KMS-11 (cell line): ENCODE measurements around the gene IL1R2.

Source experiments
- H2AFZ ChIP-seq: fragments of 200-600 bp; sonication (generic); 2 replicates; pipeline ENCODE4 v1.6.1; 2016; ENCODE audit warnings: antibody characterized with exemption, mixed run types, low read depth
- H3K27ac ChIP-seq: fragments of 200-600 bp; sonication (generic); 2 replicates; pipeline ENCODE4 v1.6.1; 2016; ENCODE audit warnings: mild to moderate bottlenecking, mixed run types
- H3K27me3 ChIP-seq: fragments of 200-600 bp; sonication (generic); 2 replicates; pipeline ENCODE4 v1.6.1; 2017; ENCODE audit warnings: mild to moderate bottlenecking, low read depth, mixed run types, moderate library complexity; ENCODE audit not compliant: insufficient read depth
- H3K36me3 ChIP-seq: fragments of 200-600 bp; sonication (generic); 2 replicates; pipeline ENCODE4 v1.6.1; 2017; ENCODE audit warnings: mild to moderate bottlenecking, mixed run types; ENCODE audit not compliant: insufficient read depth
- H3K4me1 ChIP-seq: fragments of 200-600 bp; sonication (generic); 2 replicates; pipeline ENCODE4 v1.6.1; 2016; ENCODE audit warnings: mild to moderate bottlenecking, low read depth, mixed run types; ENCODE audit not compliant: poor library complexity, severe bottlenecking
- H3K4me2 ChIP-seq: fragments of 200-600 bp; sonication (generic); 2 replicates; pipeline ENCODE4 v1.7.0; 2016; ENCODE audit warnings: mild to moderate bottlenecking, mixed run types
- H3K4me3 ChIP-seq: fragments of 200-600 bp; sonication (generic); IDR thresholded peaks from 2 replicates; pipeline ENCODE4 v1.6.1; 2017; ENCODE audit warnings: low read depth, low read length, mixed read lengths; ENCODE audit not compliant: insufficient read depth
- H3K79me2 ChIP-seq: fragments of 200-600 bp; sonication (generic); 2 replicates; pipeline ENCODE4 v1.6.1; 2016; ENCODE audit warnings: low read depth, mixed run types; ENCODE audit not compliant: insufficient read depth
- H3K9ac ChIP-seq: fragments of 200-600 bp; sonication (generic); 2 replicates; pipeline ENCODE4 v1.6.1; 2016; ENCODE audit warnings: mild to moderate bottlenecking, mixed run types
- H4K20me1 ChIP-seq: fragments of 200-600 bp; sonication (generic); 2 replicates; pipeline ENCODE4 v1.6.1; 2016; ENCODE audit warnings: mild to moderate bottlenecking, mixed run types; ENCODE audit not compliant: insufficient read depth
- TF ChIP-seq, protein P1 (sequence below): fragments of 200-600 bp; sonication (generic); conservative IDR thresholded peaks from 2 replicates; pipeline ENCODE4 v1.6.1; 2017; ENCODE audit warnings: low read depth, mild to moderate bottlenecking, antibody characterized with exemption, low read length, moderate library complexity, mixed read lengths

Gene IL1R2

GRCh38 chr2:101962309-101962708 is 29.5 kb upstream of the IL1R2 start:
- H4K20me1 ChIP-seq, result no peaks in the 10 kb centered on the region
- no peaks in the 10 kb centered on the region for H3K36me3 ChIP-seq
- H2AFZ ChIP-seq, result no peak overlapping the region
- H3K27ac ChIP-seq, result no peak overlapping the region
- no peak overlapping the region for H3K9ac ChIP-seq
- no peaks in the 10 kb centered on the region for H3K4me1 ChIP-seq
- H3K4me2 ChIP-seq, result no peak overlapping the region
- no peaks in the 10 kb centered on the region for H3K27me3 ChIP-seq
- H3K4me3 ChIP-seq, result no peak overlapping the region
- TF ChIP-seq, protein P1, sequence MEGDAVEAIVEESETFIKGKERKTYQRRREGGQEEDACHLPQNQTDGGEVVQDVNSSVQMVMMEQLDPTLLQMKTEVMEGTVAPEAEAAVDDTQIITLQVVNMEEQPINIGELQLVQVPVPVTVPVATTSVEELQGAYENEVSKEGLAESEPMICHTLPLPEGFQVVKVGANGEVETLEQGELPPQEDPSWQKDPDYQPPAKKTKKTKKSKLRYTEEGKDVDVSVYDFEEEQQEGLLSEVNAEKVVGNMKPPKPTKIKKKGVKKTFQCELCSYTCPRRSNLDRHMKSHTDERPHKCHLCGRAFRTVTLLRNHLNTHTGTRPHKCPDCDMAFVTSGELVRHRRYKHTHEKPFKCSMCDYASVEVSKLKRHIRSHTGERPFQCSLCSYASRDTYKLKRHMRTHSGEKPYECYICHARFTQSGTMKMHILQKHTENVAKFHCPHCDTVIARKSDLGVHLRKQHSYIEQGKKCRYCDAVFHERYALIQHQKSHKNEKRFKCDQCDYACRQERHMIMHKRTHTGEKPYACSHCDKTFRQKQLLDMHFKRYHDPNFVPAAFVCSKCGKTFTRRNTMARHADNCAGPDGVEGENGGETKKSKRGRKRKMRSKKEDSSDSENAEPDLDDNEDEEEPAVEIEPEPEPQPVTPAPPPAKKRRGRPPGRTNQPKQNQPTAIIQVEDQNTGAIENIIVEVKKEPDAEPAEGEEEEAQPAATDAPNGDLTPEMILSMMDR, result no peak
- H3K79me2 ChIP-seq, result no peaks in the 10 kb centered on the region

DNA sequence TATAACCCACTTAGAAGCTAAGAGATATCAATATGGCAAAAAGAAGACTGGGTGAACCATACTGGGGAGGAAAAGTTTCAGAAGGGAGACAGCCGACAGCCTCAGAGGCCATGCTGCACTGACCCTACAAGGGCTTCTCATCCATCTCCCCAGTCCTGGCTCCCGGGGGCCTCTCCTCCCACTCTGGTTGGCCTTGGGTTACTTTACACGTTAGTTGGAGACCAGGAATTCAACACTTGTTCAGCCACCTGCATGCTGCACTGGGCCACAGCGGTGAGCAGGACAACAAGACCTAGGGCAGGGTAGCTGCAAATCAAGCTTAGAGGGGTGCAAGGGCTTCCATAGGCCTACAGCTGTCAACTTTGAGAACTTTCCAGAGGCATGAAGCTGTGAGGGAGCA is 28.6 kb upstream of the IL1R2 start:
- Histone ChIP-seq H4K20me1 (no peaks in the 10 kb centered on the region), H3K4me2 (no peak overlapping the region), H3K27ac (no peak overlapping the region), H3K79me2 (no peaks in the 10 kb centered on the region), H3K27me3 (no peaks in the 10 kb centered on the region), H3K4me3 (no peak overlapping the region), H3K36me3 (no peaks in the 10 kb centered on the region), H2AFZ (no peak overlapping the region), H3K4me1 (no peaks in the 10 kb centered on the region), H3K9ac (no peak overlapping the region)
- TF ChIP-seq, protein P1, result no peak

GRCh38 chr2:101967826-101968513 is 23.8 kb upstream of the IL1R2 start:
- Histone ChIP-seq H3K36me3 (no peaks in the 10 kb centered on the region), H4K20me1 (no peaks in the 10 kb centered on the region), H3K27me3 (no peaks in the 10 kb centered on the region), H3K4me2 (no peak overlapping the region), H3K9ac (no peak overlapping the region), H2AFZ (no peak overlapping the region), H3K4me1 (no peaks in the 10 kb centered on the region), H3K4me3 (no peak overlapping the region), H3K27ac (no peak overlapping the region), H3K79me2 (no peaks in the 10 kb centered on the region)
- TF ChIP-seq, protein P1, result no peak

- Histone ChIP-seq H2AFZ (no peak overlapping the region), H3K27me3 (no peaks in the 10 kb centered on the region), H4K20me1 (no peaks in the 10 kb centered on the region), H3K79me2 (no peaks in the 10 kb centered on the region), H3K4me1 (no peaks in the 10 kb centered on the region), H3K9ac (no peak overlapping the region), H3K4me3 (no peak overlapping the region), H3K36me3 (no peaks in the 10 kb centered on the region), H3K4me2 (no peak overlapping the region), H3K27ac (no peak overlapping the region)
- TF ChIP-seq, protein P1, result no peak
These were observed 22.0 kb upstream of the IL1R2 start for GRCh38 chr2:101969723-101970122.
